ENCODE results near the gene MSL3B.
A peak's percentile ranks its signal among the peaks of the same experiment; 100 is the strongest.

MSL3B gene

GRCh38 chr2:233856184-233856583 lies 12.0 kb downstream of the MSL3B start:
- no peaks in the 10 kb centered on the region for H3K27me3 ChIP-seq (ENCODE audit: insufficient read depth, low read depth, low read length)
- H3K9me3 ChIP-seq (ENCODE audit: low read length): no peaks in the 10 kb centered on the region
- no peak overlapping the region for H3K4me3 ChIP-seq (ENCODE audit: low read length)
- no peaks in the 10 kb centered on the region for H3K9me2 ChIP-seq (ENCODE audit: insufficient read depth, low read length)
- H3K36me3 ChIP-seq (ENCODE audit: insufficient read depth, low read length): no peaks in the 10 kb centered on the region
- H3K4me2 ChIP-seq (ENCODE audit: low read length): no peak overlapping the region
- H2AFZ ChIP-seq (ENCODE audit: low read depth, low read length): no peak overlapping the region
- no peak overlapping the region for H3K9ac ChIP-seq (ENCODE audit: low read length)
- H4K20me1 ChIP-seq (ENCODE audit: insufficient read depth): no peaks in the 10 kb centered on the region
- TF ChIP-seq TAF1 (IDR thresholded peaks at IDR 0.05; ENCODE audit: low read depth) (no peak), CTCF (IDR thresholded peaks at IDR 0.05; ENCODE audit: poor library complexity, severe bottlenecking) (no peak), REST (IDR thresholded peaks at IDR 0.05; ENCODE audit: borderline replicate concordance) (no peak), RAD21 (conservative IDR thresholded peaks at IDR 0.05) (no peak), POLR2AphosphoS5 (IDR thresholded peaks at IDR 0.05) (no peak), MXI1 (conservative IDR thresholded peaks at IDR 0.05; ENCODE audit: poor library complexity, severe bottlenecking) (no peak), SMC3 (conservative IDR thresholded peaks at IDR 0.05; ENCODE audit: poor library complexity) (no peak), EP300 (conservative IDR thresholded peaks at IDR 0.05; ENCODE audit: poor library complexity, severe bottlenecking) (no peak), EZH2 (IDR thresholded peaks at IDR 0.05; ENCODE audit: borderline replicate concordance, insufficient read depth, low read length, poor library complexity, severe bottlenecking) (no peak)
- H3K79me2 ChIP-seq (replicated peaks; ENCODE audit: insufficient read depth, low read length): peaks cover 29% of the 10 kb centered on the region
- no peak overlapping the region for H3K27ac ChIP-seq (ENCODE audit: low read length)
- H3F3A ChIP-seq (ENCODE audit: insufficient read depth, low read length, poor library complexity, severe bottlenecking): no peaks in the 10 kb centered on the region

- peaks cover 33% of the 10 kb centered on the region for H3K79me2 ChIP-seq (replicated peaks; ENCODE audit: insufficient read depth, low read length)
- TF ChIP-seq POLR2AphosphoS5 (IDR thresholded peaks at IDR 0.05): no peak
- TF ChIP-seq RAD21 (conservative IDR thresholded peaks at IDR 0.05): no peak
- no peak for TF ChIP-seq MXI1 (conservative IDR thresholded peaks at IDR 0.05; ENCODE audit: poor library complexity, severe bottlenecking)
- TF ChIP-seq EZH2 (IDR thresholded peaks at IDR 0.05; ENCODE audit: borderline replicate concordance, insufficient read depth, low read length, poor library complexity, severe bottlenecking): no peak
- no peak for TF ChIP-seq TAF1 (IDR thresholded peaks at IDR 0.05; ENCODE audit: low read depth)
- TF ChIP-seq CTCF (IDR thresholded peaks at IDR 0.05; ENCODE audit: poor library complexity, severe bottlenecking): no peak
- no peak for TF ChIP-seq SMC3 (conservative IDR thresholded peaks at IDR 0.05; ENCODE audit: poor library complexity)
- TF ChIP-seq EP300 (conservative IDR thresholded peaks at IDR 0.05; ENCODE audit: poor library complexity, severe bottlenecking): no peak
- TF ChIP-seq REST (IDR thresholded peaks at IDR 0.05; ENCODE audit: borderline replicate concordance): no peak
- no peak overlapping the region for H3K4me2 ChIP-seq (ENCODE audit: low read length)
- H3K27me3 ChIP-seq (ENCODE audit: insufficient read depth, low read depth, low read length): no peaks in the 10 kb centered on the region
- no peak overlapping the region for H2AFZ ChIP-seq (ENCODE audit: low read depth, low read length)
- H3K9me3 ChIP-seq (ENCODE audit: low read length): no peaks in the 10 kb centered on the region
- H3K4me3 ChIP-seq (ENCODE audit: low read length): peak overlapping the region; percentile 88
- no peaks in the 10 kb centered on the region for H3F3A ChIP-seq (ENCODE audit: insufficient read depth, low read length, poor library complexity, severe bottlenecking)
- no peak overlapping the region for H3K27ac ChIP-seq (ENCODE audit: low read length)
- H4K20me1 ChIP-seq (ENCODE audit: insufficient read depth): no peaks in the 10 kb centered on the region
- no peak overlapping the region for H3K9ac ChIP-seq (ENCODE audit: low read length)
- H3K9me2 ChIP-seq (ENCODE audit: insufficient read depth, low read length): no peaks in the 10 kb centered on the region
- H3K36me3 ChIP-seq (ENCODE audit: insufficient read depth, low read length): no peaks in the 10 kb centered on the region
Observed at GRCh38 chr2:233855345-233855744, 12.8 kb downstream of the MSL3B start.
